ENCODE measurements around the gene C14orf132.

DNA sequence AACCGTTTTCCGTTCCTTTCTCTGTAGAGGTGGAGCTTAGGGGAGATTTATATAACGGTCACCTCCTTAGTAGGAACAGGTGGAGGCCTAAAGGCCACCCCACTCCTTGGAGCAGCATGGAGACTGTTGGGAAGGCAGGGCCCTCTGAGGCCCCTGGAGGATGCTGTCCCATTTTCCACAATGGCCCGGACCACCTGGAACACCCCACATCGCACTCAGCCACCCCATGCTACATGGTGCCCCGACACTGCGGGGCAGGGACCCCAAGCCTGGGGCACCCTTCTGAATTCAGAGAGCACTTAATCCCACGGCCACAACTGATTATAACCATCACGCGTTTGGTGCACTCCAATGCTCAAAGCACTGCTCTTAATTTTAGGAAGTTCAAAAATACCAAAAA, 41.4 kb downstream of the C14orf132 start:
- TF ChIP-seq, protein P1, sequence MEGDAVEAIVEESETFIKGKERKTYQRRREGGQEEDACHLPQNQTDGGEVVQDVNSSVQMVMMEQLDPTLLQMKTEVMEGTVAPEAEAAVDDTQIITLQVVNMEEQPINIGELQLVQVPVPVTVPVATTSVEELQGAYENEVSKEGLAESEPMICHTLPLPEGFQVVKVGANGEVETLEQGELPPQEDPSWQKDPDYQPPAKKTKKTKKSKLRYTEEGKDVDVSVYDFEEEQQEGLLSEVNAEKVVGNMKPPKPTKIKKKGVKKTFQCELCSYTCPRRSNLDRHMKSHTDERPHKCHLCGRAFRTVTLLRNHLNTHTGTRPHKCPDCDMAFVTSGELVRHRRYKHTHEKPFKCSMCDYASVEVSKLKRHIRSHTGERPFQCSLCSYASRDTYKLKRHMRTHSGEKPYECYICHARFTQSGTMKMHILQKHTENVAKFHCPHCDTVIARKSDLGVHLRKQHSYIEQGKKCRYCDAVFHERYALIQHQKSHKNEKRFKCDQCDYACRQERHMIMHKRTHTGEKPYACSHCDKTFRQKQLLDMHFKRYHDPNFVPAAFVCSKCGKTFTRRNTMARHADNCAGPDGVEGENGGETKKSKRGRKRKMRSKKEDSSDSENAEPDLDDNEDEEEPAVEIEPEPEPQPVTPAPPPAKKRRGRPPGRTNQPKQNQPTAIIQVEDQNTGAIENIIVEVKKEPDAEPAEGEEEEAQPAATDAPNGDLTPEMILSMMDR (IDR thresholded peaks at IDR 0.05) = no peak
- TF ChIP-seq POLR2A (IDR thresholded peaks at IDR 0.05) = no peak

All from testis (tissue), 2 donors.